ENCODE measurements around the gene RTN4. TPM values are rescaled to one million over a fixed set of nuclear protein-coding genes. Genes with fewer than 3 reads are reported as not detected.
"Not testable (repeated sequence)": the region's sequence is repeated elsewhere in the genome, so short reads cannot be mapped to it uniquely, and the experiment has no call there.

RTN4 gene
- total RNA-seq, 1 experiment from 2014 or later = 236 TPM

GRCh38 chr2:55057474-55057873 is 7.2 kb upstream of the RTN4 start:
- H3K4me3 Mint-ChIP-seq (ENCODE audit: unreplicated experiment) = no peak overlapping the region
- no peaks in the 10 kb centered on the region for H3K9me3 ChIP-seq
- H3K27ac Mint-ChIP-seq (ENCODE audit: unreplicated experiment) = no peak overlapping the region
- H3K9me3 Mint-ChIP-seq (ENCODE audit: unreplicated experiment) = no peaks in the 10 kb centered on the region
- BruUV-seq (replicated peaks) = no TSS peak
- no peaks in the 10 kb centered on the region for H3K36me3 Mint-ChIP-seq (ENCODE audit: insufficient read depth, unreplicated experiment)
- intact Hi-C loops (cut with micrococcal nuclease; ENCODE audit: unreplicated experiment) = no loop called here
- H3K27me3 ChIP-seq (replicated peaks; ENCODE audit: control insufficient read depth, insufficient read depth, low read length) = no peaks in the 10 kb centered on the region
- H3K27me3 Mint-ChIP-seq (ENCODE audit: insufficient read depth, unreplicated experiment) = no peaks in the 10 kb centered on the region
- DNase-seq = no peak
- H3K4me1 ChIP-seq = peaks cover 6% of the 10 kb centered on the region; the same call in 1 of the 2 replicates
- H3K4me1 Mint-ChIP-seq (ENCODE audit: low read depth, unreplicated experiment) = peaks cover 13% of the 10 kb centered on the region
- POLR2A ChIA-PET = no interaction called here
- no peaks in the 10 kb centered on the region for H3K36me3 ChIP-seq (ENCODE audit: control insufficient read depth, insufficient read depth, low read length)
- no peak for TF ChIP-seq CTCF (IDR thresholded peaks at IDR 0.05; ENCODE audit: insufficient read depth in 1 of 2, low read depth in 1 of 2, low read length in 1 of 2, severe bottlenecking in 1 of 2, unreplicated experiment in 1 of 2)
- H3K4me3 ChIP-seq (ENCODE audit: low read depth, low read length) = no peak overlapping the region
- CTCF ChIA-PET = interaction anchor here (1.3 kb wide), 1 partner anchor 117 kb away, joined by 3 read pairs; no protein-coding TSS in a partner anchor

- Mint-ChIP-seq H3K4me3 (ENCODE audit: unreplicated experiment) (no peak overlapping the region), H3K27ac (ENCODE audit: unreplicated experiment) (no peak overlapping the region), H3K4me1 (ENCODE audit: low read depth, unreplicated experiment) (peaks cover 19% of the 10 kb centered on the region), H3K9me3 (ENCODE audit: unreplicated experiment) (no peaks in the 10 kb centered on the region), H3K27me3 (ENCODE audit: insufficient read depth, unreplicated experiment) (no peaks in the 10 kb centered on the region), H3K36me3 (ENCODE audit: insufficient read depth, unreplicated experiment) (no peaks in the 10 kb centered on the region)
- no peak overlapping the region for H3K4me3 ChIP-seq (ENCODE audit: low read depth, low read length)
- no peaks in the 10 kb centered on the region for H3K27me3 ChIP-seq (replicated peaks; ENCODE audit: control insufficient read depth, insufficient read depth, low read length)
- H3K9me3 ChIP-seq = no peaks in the 10 kb centered on the region
- H3K36me3 ChIP-seq (ENCODE audit: control insufficient read depth, insufficient read depth, low read length) = no peaks in the 10 kb centered on the region
- no peak for DNase-seq
- intact Hi-C loops (cut with micrococcal nuclease; ENCODE audit: unreplicated experiment) = no loop called here
- POLR2A ChIA-PET = no interaction called here
- CTCF ChIA-PET = no interaction called here
- peaks cover 14% of the 10 kb centered on the region; the same call in 1 of the 2 replicates for H3K4me1 ChIP-seq
- BruUV-seq (replicated peaks) = no TSS peak
- no peak for TF ChIP-seq CTCF (IDR thresholded peaks at IDR 0.05; ENCODE audit: insufficient read depth in 1 of 2, low read depth in 1 of 2, low read length in 1 of 2, severe bottlenecking in 1 of 2, unreplicated experiment in 1 of 2)
Measured at GRCh38 chr2:55056024-55056521, 5.8 kb upstream of the RTN4 start.

GRCh38 chr2:55054106-55054875 is 4.0 kb upstream of the RTN4 start:
- Mint-ChIP-seq H3K27me3 (ENCODE audit: insufficient read depth, unreplicated experiment) (no peaks in the 10 kb centered on the region), H3K36me3 (ENCODE audit: insufficient read depth, unreplicated experiment) (peaks cover 15% of the 10 kb centered on the region), H3K4me3 (ENCODE audit: unreplicated experiment) (no peak overlapping the region), H3K9me3 (ENCODE audit: unreplicated experiment) (no peaks in the 10 kb centered on the region), H3K27ac (ENCODE audit: unreplicated experiment) (no peak overlapping the region), H3K4me1 (ENCODE audit: low read depth, unreplicated experiment) (peaks cover 19% of the 10 kb centered on the region)
- DNase-seq = no peak
- no peaks in the 10 kb centered on the region for H3K36me3 ChIP-seq (ENCODE audit: control insufficient read depth, insufficient read depth, low read length)
- H3K9me3 ChIP-seq = no peaks in the 10 kb centered on the region
- CTCF ChIA-PET = no interaction called here
- POLR2A ChIA-PET = no interaction called here
- no peak for TF ChIP-seq CTCF (IDR thresholded peaks at IDR 0.05; ENCODE audit: insufficient read depth in 1 of 2, low read depth in 1 of 2, low read length in 1 of 2, severe bottlenecking in 1 of 2, unreplicated experiment in 1 of 2)
- no peak overlapping the region for H3K4me3 ChIP-seq (ENCODE audit: low read depth, low read length)
- intact Hi-C loops (cut with micrococcal nuclease; ENCODE audit: unreplicated experiment) = no loop called here
- H3K4me1 ChIP-seq = peaks cover 14% of the 10 kb centered on the region; the same call in 1 of the 2 replicates
- no peaks in the 10 kb centered on the region for H3K27me3 ChIP-seq (replicated peaks; ENCODE audit: control insufficient read depth, insufficient read depth, low read length)
- no TSS peak for BruUV-seq (replicated peaks)

- H3K27me3 ChIP-seq (replicated peaks; ENCODE audit: control insufficient read depth, insufficient read depth, low read length); DNase-seq; H3K27me3 Mint-ChIP-seq (ENCODE audit: insufficient read depth, unreplicated experiment); POLR2A ChIA-PET; H3K9me3 Mint-ChIP-seq (ENCODE audit: unreplicated experiment); H3K4me3 ChIP-seq (ENCODE audit: low read depth, low read length); H3K27ac Mint-ChIP-seq (ENCODE audit: unreplicated experiment); H3K36me3 ChIP-seq (ENCODE audit: control insufficient read depth, insufficient read depth, low read length); H3K4me3 Mint-ChIP-seq (ENCODE audit: unreplicated experiment); intact Hi-C loops (cut with micrococcal nuclease; ENCODE audit: unreplicated experiment); H3K9me3 ChIP-seq; BruUV-seq (replicated peaks): not testable (repeated sequence)
- peaks cover 14% of the 10 kb centered on the region for H3K4me1 ChIP-seq
- peaks cover 19% of the 10 kb centered on the region for H3K4me1 Mint-ChIP-seq (ENCODE audit: low read depth, unreplicated experiment)
- CTCF ChIA-PET = interaction anchor here (0.6 to 1.2 kb wide), 2 partner anchors 79 to 154 kb away, joined by 3 read pairs; no protein-coding TSS in a partner anchor
- H3K36me3 Mint-ChIP-seq (ENCODE audit: insufficient read depth, unreplicated experiment) = peaks cover 22% of the 10 kb centered on the region
Measured at GRCh38 chr2:55053225-55053624, 3.0 kb upstream of the RTN4 start.
